D341Med (cell line): ENCODE results near the gene POMT1.
A peak's percentile ranks its signal among the peaks of the same experiment; 100 is the strongest.
"Not testable (repeated sequence)": the region's sequence is repeated elsewhere in the genome, so short reads cannot be mapped to it uniquely, and the experiment has no call there.

Experiments
- DNase-seq: peaks from one replicate; pipeline ENCODE4 v3.0.0; 2012; ENCODE audit warnings: low spot score

POMT1 gene

DNA sequence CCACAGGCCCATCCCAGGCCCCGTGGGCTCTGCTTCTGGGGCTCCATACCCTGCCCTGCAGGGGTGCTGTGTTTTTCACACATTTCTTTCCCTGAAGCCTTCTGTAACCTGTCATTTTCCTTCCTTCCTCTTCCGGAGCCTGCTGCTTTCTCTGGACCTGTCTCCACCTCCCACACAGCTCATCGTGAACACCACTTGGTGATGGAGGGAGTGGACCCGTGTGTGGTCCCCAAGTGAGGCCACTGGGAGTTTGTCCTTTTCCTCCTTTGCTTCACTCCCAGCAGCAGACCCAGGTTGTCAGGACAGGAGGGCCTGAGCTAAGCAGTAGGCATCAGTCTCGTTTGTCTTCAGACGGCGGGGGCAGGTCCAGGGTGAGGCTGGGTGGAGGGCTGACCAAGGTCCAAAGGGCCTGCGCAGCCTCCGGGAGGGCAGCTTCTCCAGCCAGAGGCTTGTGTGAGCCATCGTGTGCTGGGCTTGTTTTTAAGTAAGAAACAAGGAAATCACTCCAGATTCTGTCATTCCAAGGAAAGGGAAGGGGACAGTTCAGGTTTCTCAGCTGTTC, 5.8 kb upstream of the POMT1 start:
- no peak for DNase-seq

GRCh38 chr9:131499254-131499767, 3.4 kb upstream of the POMT1 start:
- DNase-seq: no peak

- DNase-seq: no peak
Observed at GRCh38 chr9:131500377-131500776, 2.3 kb upstream of the POMT1 start.

GRCh38 chr9:131500939-131501541, 1.7 kb upstream of the POMT1 start:
- no peak for DNase-seq

- peak; percentile 64 for DNase-seq
Observed at GRCh38 chr9:131503626-131504465, 1.1 kb downstream of the POMT1 start.

GRCh38 chr9:131505012-131505411, 2.3 kb downstream of the POMT1 start:
- no peak for DNase-seq

DNA sequence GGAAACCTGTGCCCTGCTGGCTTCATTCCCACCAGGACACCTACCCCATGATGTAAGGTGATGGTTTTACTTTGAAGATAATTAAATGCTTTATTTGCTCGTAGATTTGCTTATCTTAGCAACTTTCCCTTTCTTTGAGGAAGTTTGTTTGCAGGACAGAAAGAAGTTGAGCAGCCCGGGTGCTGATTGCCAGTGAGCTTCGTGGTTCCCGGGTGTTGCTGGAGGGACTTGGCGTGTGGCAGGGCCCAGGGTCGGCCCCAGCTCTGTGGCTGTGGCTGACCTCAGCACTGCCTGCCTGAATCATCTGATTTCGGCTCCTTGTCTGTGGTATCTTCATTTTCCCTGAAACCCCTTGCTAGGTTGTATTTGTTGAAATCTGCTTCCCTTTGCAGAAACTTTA, 8.7 kb downstream of the POMT1 start:
- DNase-seq: no peak

DNA sequence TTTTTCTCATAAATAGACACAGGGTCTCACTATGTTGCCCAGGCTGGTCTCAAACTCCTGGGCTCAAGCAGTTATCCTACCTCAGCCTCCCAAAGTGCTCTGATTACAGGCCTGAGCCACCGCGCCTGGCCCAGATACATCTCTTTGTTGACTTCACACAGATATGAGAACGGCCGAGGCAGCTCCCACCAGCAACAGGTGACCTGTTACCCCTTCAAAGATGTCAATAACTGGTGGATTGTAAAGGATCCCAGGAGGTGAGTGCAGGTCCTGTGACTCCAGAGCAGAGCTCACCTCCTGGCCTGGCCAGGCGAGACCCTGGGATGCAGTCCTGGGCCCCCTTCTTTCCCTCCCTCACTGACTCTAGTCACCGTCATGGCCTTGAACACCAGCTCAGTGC, 9.2 kb downstream of the POMT1 start:
- DNase-seq: no peak

GRCh38 chr9:131513177-131513576, 10.5 kb downstream of the POMT1 start:
- no peak for DNase-seq

GRCh38 chr9:131515559-131516031, 12.9 kb downstream of the POMT1 start:
- DNase-seq: not testable (repeated sequence)

- no peak for DNase-seq
Observed at GRCh38 chr9:131516100-131516499, 13.4 kb downstream of the POMT1 start.

GRCh38 chr9:131516930-131517329, 14.2 kb downstream of the POMT1 start:
- DNase-seq: no peak

DNA sequence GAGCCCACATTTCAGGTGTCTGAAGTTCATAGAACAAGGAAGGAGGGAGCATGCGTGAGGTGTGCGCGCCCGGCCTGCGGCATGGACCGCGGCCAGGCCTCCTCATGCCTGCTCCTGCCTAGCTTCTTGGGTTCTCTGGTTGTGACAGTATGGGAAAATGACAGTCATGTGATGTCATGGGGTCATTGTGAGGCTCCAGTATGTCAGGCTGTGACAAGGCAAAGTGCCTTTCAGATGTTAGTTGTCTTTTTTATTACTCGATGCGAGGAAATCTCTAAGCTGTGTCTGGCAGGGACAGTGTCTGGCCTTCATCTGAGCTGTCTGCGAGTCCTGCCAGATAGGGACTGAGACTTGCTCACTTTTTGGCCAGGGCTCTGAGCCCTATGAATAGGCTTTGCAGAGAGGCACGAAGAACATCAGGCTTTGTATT, 15.1 kb downstream of the POMT1 start:
- no peak for DNase-seq

GRCh38 chr9:131518553-131518952, 15.8 kb downstream of the POMT1 start:
- DNase-seq: no peak

DNA sequence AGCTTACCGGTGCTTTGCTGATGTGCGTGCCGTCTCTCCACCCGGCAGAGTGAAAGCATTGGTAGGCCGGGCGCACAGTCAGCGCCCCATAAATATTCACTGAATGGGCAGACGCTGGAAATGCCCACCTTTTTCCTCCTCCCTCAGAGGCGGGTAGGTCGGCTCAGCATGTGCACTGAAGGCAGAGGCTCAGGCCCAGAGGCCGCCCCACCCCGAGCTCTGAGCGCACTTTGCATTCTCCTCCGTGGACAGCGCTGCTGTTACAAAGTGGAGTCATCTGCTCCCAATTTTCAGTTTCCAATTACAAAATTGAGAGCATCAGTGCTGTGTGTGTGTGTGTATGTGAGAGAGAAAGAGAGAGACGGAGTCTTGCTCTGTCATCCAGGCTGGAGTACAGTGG, 17.8 kb downstream of the POMT1 start:
- DNase-seq: no peak

DNA sequence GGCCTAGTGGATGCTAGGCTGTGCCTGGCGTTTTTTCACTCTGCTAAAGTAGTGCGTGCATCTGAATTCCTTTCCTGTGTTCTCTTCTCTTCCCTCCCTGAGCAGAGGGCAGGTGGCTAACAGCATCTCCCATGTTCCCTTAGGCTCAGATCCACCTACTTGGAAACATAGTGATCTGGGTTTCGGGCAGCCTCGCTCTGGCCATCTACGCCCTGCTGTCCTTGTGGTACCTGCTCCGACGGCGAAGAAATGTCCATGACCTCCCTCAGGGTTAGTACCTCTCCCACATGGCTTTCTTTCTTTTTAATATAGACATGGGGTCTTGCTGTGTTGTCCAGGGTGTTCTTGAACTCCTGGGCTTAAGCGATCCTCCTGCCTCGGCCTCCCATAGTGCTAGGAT, 18.5 kb downstream of the POMT1 start:
- DNase-seq: no peak

GRCh38 chr9:131521822-131522221, 19.1 kb downstream of the POMT1 start:
- DNase-seq: no peak

DNA sequence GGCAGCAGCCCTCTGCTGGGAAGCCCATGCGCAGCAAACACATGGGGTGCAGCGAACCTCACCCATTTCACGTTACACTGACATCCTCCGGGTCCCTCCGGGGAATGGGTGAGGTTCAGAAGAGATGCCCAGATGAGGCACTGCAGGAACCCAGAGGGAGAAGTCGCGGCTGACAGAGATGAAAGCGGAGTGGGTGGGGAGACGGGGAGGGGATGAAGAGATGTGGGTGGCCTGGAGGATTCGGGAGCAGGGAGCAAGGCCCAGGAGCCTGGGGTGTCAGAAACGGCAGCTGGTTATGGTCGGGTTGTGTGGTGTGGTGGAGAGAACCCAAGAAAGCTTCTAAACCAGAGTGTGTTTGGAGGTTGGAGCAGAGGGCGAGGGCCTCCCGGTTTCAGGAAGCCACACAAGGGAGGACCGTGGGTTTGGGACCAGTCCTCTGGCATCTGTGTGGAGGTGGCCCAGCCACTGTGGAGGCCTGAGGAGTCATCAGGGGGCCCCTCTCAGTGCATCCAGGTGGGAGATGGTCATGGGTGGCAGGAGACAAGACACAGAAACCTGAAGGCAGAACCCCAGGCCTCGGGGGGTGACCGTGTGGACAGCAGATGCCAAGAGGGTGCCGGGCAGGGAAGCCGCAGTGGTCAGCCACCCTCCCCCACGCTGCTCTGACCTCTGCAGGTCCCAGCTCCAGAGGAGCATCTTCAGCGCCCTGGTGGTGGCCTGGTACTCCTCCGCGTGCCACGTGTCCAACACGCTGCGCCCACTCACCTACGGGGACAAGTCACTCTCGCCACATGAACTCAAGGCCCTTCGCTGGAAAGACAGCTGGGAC, 19.8 kb downstream of the POMT1 start:
- no peak for DNase-seq

GRCh38 chr9:131523086-131523388, 20.3 kb downstream of the POMT1 start:
- DNase-seq: no peak

GRCh38 chr9:131523451-131524435, 21.0 kb downstream of the POMT1 start:
- DNase-seq: no peak
